22Rv1 (cell line): ENCODE measurements around the gene C2orf76.

Experiments used
- H3K27ac ChIP-seq: fragments of 450-650 bp; 2 replicates; pipeline ENCODE4 v1.5.1; 2017
- ZFX ChIP-seq: fragments of 450-650 bp; IDR thresholded peaks from 2 replicates; pipeline ENCODE4 v1.6.1; 2017; ENCODE audit warnings: antibody characterized with exemption, borderline replicate concordance
- TF ChIP-seq, protein P1 (sequence below): fragments of 450-650 bp; IDR thresholded peaks from 2 replicates; pipeline ENCODE4 v1.5.1; 2017; ENCODE audit warnings: mild to moderate bottlenecking

Gene C2orf76

DNA sequence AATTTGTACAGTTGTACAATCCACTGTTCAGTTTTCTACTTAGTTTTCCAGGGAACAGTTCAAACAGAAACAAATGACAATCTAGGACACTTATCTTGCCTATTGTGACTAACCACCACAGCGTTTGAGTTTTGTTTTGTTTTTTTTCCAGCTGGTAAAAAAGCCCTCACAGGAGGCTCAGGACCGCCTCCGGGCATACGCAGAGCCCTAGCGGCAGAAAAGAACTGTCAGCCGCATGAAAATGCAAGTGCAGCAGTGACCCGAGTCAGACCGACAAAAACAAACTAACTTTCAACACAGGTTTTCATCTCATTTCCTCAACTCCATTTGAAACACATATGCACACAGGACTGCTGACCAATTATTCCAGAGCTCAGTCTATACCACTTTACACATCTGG lies 74.4 kb downstream of the C2orf76 start:
- TF ChIP-seq ZFX: no peak
- TF ChIP-seq, protein P1, sequence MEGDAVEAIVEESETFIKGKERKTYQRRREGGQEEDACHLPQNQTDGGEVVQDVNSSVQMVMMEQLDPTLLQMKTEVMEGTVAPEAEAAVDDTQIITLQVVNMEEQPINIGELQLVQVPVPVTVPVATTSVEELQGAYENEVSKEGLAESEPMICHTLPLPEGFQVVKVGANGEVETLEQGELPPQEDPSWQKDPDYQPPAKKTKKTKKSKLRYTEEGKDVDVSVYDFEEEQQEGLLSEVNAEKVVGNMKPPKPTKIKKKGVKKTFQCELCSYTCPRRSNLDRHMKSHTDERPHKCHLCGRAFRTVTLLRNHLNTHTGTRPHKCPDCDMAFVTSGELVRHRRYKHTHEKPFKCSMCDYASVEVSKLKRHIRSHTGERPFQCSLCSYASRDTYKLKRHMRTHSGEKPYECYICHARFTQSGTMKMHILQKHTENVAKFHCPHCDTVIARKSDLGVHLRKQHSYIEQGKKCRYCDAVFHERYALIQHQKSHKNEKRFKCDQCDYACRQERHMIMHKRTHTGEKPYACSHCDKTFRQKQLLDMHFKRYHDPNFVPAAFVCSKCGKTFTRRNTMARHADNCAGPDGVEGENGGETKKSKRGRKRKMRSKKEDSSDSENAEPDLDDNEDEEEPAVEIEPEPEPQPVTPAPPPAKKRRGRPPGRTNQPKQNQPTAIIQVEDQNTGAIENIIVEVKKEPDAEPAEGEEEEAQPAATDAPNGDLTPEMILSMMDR: no peak
- no peak overlapping the region for H3K27ac ChIP-seq

DNA sequence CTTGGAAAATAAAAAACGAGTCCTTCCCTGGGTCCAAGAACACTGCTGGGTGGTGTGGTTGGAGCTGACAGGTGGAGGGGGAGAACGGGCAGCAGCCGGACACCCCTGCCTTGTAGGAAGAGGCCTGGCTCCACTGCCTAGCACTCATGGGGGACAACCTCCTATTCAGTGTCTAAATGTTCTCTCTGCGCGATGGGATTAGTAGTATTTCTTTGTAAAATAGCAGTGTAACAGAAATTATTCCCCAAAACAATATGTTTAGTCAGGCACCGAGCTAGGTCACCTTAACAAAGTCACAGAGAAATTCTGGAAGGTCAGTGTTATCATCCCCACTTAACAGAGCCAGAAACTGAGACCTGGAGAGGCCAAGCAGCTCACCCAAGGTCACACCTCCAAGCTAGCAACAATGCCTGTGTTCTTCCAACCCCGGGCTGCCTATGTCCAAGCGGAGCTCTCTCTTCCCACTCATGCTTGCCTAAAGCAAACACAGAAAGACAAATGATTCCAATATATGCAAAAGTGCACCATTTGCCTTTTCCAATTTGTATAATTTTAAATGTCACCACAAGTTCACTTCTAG lies 75.0 kb downstream of the C2orf76 start:
- TF ChIP-seq ZFX: no peak
- TF ChIP-seq, protein P1: no peak
- H3K27ac ChIP-seq: no peak overlapping the region

DNA sequence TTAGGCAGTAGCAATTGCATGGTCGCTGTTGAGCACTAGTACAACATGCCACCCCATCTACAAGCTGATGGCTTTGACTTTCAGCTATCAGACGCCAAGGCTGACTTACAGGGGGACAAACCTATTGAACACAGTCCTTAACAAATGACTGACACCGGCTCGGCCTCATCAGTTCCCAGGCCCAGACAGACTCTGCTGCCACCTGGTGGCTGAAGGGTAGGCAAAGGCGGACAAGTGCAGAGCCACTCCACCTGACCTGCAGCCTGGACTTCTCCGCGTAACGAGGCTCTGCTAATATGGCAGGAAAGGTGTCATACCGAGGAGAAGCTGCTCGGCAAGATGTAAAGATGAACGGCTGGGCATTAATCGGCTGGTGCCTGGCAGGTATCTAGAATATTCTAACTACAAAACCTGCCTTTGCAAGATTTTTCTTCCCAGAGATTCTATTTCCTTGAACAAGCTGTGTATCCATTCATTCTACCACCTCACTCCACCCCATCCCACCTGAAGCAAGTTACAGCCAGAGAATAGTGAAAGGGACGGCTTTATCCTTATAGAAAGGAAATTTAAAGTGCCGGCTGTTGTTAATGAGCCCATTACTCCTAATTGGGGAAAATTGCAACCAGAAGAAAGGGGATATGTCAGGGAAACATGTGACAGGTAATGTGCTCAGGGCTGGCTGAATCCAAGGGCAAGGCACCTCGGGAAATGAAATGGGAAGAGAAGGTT lies 75.6 kb downstream of the C2orf76 start:
- no peak for TF ChIP-seq ZFX
- TF ChIP-seq, protein P1: 0 out of 2 replicates have a peak, but pooled peaks have one; percentile 33

DNA sequence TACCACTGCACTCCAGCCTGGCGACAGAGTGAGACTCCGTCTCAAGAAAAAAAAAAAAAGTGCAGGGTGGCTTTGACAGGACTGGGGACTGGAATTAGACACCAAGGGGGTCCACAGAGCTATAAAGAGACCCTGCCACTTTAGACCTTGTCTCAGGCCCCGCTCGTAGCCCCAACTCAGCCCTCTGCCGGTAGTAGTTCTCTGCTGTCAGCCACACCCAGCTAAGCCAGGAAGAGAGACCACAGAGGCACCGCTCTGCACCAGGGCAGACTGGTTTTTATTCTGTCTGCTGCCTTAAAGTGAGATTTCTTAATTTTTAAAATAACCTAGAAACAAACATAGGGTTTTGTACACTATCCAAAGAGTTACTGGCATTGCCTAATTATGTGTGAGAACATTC lies 77.0 kb downstream of the C2orf76 start:
- no peak for TF ChIP-seq ZFX
- TF ChIP-seq, protein P1: no peak
- no peak overlapping the region for H3K27ac ChIP-seq

More for the DNA sequence above, 75.6 kb downstream of the C2orf76 start:
- H3K27ac ChIP-seq: no peak overlapping the region

DNA sequence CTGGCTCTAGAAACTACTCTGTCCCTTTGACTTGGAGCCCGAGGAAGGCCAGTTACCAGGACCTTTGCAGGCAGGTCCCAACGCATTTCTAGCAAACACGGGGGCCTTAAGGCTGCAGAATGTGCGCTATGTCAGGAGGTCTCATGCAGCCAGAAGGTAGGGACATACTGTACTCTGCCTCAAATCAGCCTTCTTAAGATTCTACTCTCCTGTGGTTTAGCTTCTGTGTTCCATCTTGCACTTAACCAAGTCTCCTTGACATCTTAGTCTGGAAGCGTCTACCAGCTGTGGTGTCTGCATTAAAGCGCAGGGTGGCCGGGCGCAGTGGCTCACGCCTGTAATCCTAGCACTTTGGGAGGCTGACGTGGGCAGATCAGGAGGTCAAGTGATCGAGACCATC lies 77.5 kb downstream of the C2orf76 start:
- no peak overlapping the region for H3K27ac ChIP-seq
- no peak for TF ChIP-seq ZFX
- TF ChIP-seq, protein P1: no peak

DNA sequence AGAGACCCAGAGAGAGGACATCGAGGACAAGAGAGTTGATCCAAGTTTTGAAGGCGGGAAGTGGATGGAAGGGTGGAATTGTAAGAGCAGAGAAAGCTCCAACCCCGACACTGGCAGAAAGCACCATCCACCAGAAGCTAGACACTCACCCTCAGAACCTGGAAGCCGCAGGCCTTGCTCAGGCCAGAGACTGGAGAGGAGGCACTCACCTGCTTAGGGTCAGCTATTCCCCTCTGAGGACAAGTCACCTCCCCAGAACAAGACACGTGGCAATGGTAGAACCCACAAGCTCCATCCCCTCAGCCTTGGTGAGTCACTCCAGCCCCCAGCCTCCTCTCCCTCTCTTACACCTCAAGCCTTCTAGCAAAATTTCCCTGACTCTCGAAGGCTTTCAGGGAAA lies 78.1 kb downstream of the C2orf76 start:
- H3K27ac ChIP-seq: no peak overlapping the region
- TF ChIP-seq, protein P1: no peak
- no peak for TF ChIP-seq ZFX

DNA sequence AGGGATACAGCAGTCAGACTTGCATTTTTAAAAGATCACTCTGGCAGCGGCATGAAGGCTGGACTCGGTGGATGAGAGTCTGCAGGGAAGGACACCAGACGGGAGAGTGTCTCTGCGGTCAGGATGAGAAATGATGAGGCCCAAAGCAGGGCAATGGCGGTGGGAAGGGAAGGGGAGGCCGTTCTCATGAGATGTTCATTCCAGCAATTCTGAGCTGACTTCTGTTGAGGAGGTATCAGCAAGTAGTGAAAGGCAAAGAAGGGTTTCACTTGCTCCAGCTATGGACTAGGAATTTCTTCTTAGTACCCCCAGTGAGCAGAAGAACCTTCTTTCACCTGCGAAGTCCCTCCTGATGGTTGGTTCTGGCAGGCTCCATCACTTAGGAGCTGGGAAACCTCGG lies 80.0 kb downstream of the C2orf76 start:
- TF ChIP-seq, protein P1: no peak
- no peak for TF ChIP-seq ZFX

More for the DNA sequence above, 80.0 kb downstream of the C2orf76 start:
- H3K27ac ChIP-seq: no peak overlapping the region
